HG03025 (cell line): ENCODE measurements around the gene MAGEB18.

Source experiments
- ATAC-seq: cut with Tn5 transposase; IDR thresholded peaks from one replicate; pipeline ENCODE4 v1.9.1; 2021; ENCODE audit warnings: mild to moderate bottlenecking, moderate library complexity; ENCODE audit not compliant: unreplicated experiment, low FRiP score

MAGEB18 gene

GRCh38 chrX:26138274-26138673 lies at the start of gene MAGEB18:
TSS of gene MAGEB18 (plus strand) at chrX:26138343. CDS start at chrX:26138986, 643 bp downstream.
- ATAC-seq = no peak

- ATAC-seq = no peak
Observed at GRCh38 chrX:26100421-26100920, 37.7 kb upstream of the MAGEB18 start.

GRCh38 chrX:26109142-26109541 lies 29.0 kb upstream of the MAGEB18 start:
- ATAC-seq = no peak

- ATAC-seq = no peak
Observed at GRCh38 chrX:26146024-26146423, 7.9 kb downstream of the MAGEB18 start.

- ATAC-seq = no peak
Observed at GRCh38 chrX:26160301-26160700, 22.2 kb downstream of the MAGEB18 start, which contains the start of gene MAGEB6B. TSS of gene MAGEB6B (plus strand) at chrX:26160601. CDS start at chrX:26160601, 0 bp downstream.
